ENCODE results near the gene CTSO.

DNA sequence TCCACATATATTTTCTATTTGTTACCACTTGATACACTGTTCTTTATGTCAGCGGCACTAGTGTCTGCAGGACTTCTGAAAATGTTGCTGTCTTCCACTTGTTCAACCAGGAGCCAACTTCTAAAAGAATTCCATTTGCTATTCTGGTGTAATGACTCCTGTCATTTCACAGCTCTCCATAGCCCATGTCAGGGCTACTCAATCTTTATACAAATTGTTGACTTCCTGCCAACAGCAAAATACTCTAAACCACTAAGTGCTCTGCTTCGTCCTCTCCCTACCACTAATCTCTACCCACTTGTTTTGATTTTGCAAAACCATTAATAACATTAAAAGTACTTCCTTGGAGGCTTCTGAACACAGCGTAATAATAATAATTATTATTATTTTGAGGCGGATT is 7.2 kb downstream of the CTSO start:
- no peak for TF ChIP-seq JUN (IDR thresholded peaks at IDR 0.05; ENCODE audit: borderline replicate concordance, insufficient read depth, insufficient read length, low read depth)
- TF ChIP-seq, protein P1, sequence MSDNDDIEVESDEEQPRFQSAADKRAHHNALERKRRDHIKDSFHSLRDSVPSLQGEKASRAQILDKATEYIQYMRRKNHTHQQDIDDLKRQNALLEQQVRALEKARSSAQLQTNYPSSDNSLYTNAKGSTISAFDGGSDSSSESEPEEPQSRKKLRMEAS (IDR thresholded peaks at IDR 0.05; ENCODE audit: insufficient read depth, insufficient read length), result no peak
- no peak for TF ChIP-seq CTCF (IDR thresholded peaks at IDR 0.05; ENCODE audit: extremely low read depth in 1 of 2, insufficient read depth in 1 of 2, low read depth in 1 of 2, low read length in 2 of 2)
- no peak for TF ChIP-seq POLR2AphosphoS5 (IDR thresholded peaks at IDR 0.05; ENCODE audit: insufficient read depth, low read depth, low read length)
- TF ChIP-seq POLR2A (IDR thresholded peaks at IDR 0.05; ENCODE audit: low read depth, low read length), result no peak
- no peak for TF ChIP-seq EZH2 (IDR thresholded peaks at IDR 0.05; ENCODE audit: borderline replicate concordance, low read depth, low read length, severe bottlenecking)
- TF ChIP-seq FOS (IDR thresholded peaks at IDR 0.05; ENCODE audit: borderline replicate concordance, insufficient read depth, low read length), result no peak
- TF ChIP-seq GATA2 (IDR thresholded peaks at IDR 0.05; ENCODE audit: insufficient read depth, insufficient read length, low read depth, low read length), result no peak
- TF ChIP-seq MYC (IDR thresholded peaks at IDR 0.05; ENCODE audit: low read depth, low read length), result no peak

All from endothelial cell of umbilical vein (primary cell).